A549 (cell line): Measurements from ENCODE around the gene LRRD1. TPM values are rescaled to one million over a fixed set of nuclear protein-coding genes. Genes with fewer than 3 reads are reported as not detected.
A peak's percentile ranks its signal among the peaks of the same experiment; 100 is the strongest.

Source experiments
- ATAC-seq, 2 experiments: fragments of 200-7000 bp in 1 of 2; fragments of >200 bp in 1 of 2; cut with Nextera tagmentation in 1 of 2; cut with Tn5 transposase in 1 of 2; 3 replicates each; pipeline versions ENCODE4 v1.8.0 to v1.9.1; 2018 to 2020; ENCODE audit warnings: mild to moderate bottlenecking in 1 of 2, moderate library complexity in 1 of 2
- CTCF ChIA-PET: fragments of 300-600 bp; sonication (Branson Sonifier 250); formaldehyde crosslinking; extraction: SDS; loops from one replicate; lab custom pipeline; 2021; ENCODE audit warnings: antibody characterized with exemption, inconsistent platforms; lab: Yijun Ruan, JAX
- POLR2A ChIA-PET: fragments of 350-600 bp; formaldehyde crosslinking; extraction: SDS; loops from one replicate; lab custom pipeline; 2021; ENCODE audit warnings: antibody characterized with exemption, inconsistent platforms; lab: Yijun Ruan, JAX
- DNase-seq, 2 experiments: peaks; one replicate each; pipeline versions ENCODE4 v3.0.0 to v3.0.0-alpha.2; 2011 to 2016; ENCODE audit warnings: low read depth in 1 of 2, low spot score in 1 of 2
- FAIRE-seq: peaks from 2 replicates; lab custom pipeline; 2011; peaks lifted over from hg19 to GRCh38; lab: Jason Lieb, UNC
- H3K27ac ChIP-seq, 2 experiments: fragments of >200 bp; sonication (Bioruptor Twin); formaldehyde crosslinking; 3 replicates each; pipeline ENCODE4 v1.5.1; 2016 to 2017
- H3K4me1 ChIP-seq: fragments of >200 bp; sonication (Bioruptor Twin); formaldehyde crosslinking; 3 replicates; pipeline ENCODE4 v1.6.1; 2016
- H3K4me2 ChIP-seq: fragments of >200 bp; sonication (Bioruptor Twin); formaldehyde crosslinking; 3 replicates; pipeline ENCODE4 v1.6.1; 2016
- H3K4me3 ChIP-seq: fragments of >200 bp; sonication (Bioruptor Twin); formaldehyde crosslinking; 3 replicates; pipeline ENCODE4 v1.5.1; 2016
- H3K9me3 ChIP-seq: fragments of >200 bp; sonication (Bioruptor Twin); formaldehyde crosslinking; 3 replicates; pipeline ENCODE4 v1.6.1; 2016
- BHLHE40 ChIP-seq: IDR thresholded peaks from 2 replicates; pipeline ENCODE4 v1.6.1; 2012; ENCODE audit warnings: low read depth, low read length, inconsistent platforms
- CEBPB ChIP-seq, 2 experiments: fragments of >200 bp in 1 of 2; sonication (Bioruptor Twin) in 1 of 2; formaldehyde crosslinking in 1 of 2; IDR thresholded peaks; 2 replicates each; pipeline ENCODE4 v1.6.1; 2012 to 2016
- CHD2 ChIP-seq: fragments of 150-350 bp; IDR thresholded peaks from 2 replicates; pipeline ENCODE4 v1.6.1; 2014; ENCODE audit warnings: low read length; ENCODE audit not compliant: partially characterized antibody
- EHF ChIP-seq: fragments of 250-450 bp; sonication (Bioruptor Pico); IDR thresholded peaks from 2 replicates; pipeline ENCODE4 v1.5.0; 2020; ENCODE audit warnings: mild to moderate bottlenecking
- EHMT2 ChIP-seq: fragments of 200-600 bp; sonication (generic); IDR thresholded peaks from 2 replicates; pipeline ENCODE4 v1.6.1; 2016; ENCODE audit warnings: antibody characterized with exemption, low read depth, mild to moderate bottlenecking, moderate library complexity
- EP300 ChIP-seq, 2 experiments: fragments of >200 bp; sonication (Bioruptor Twin); formaldehyde crosslinking; IDR thresholded peaks; 2 replicates in 1 of 2; 3 replicates in 1 of 2; pipeline ENCODE4 v1.6.1; 2016 to 2017
- ESRRA ChIP-seq: fragments of 150-350 bp; IDR thresholded peaks from 2 replicates; pipeline ENCODE4 v1.6.1; 2014; ENCODE audit warnings: mild to moderate bottlenecking, low read length, borderline replicate concordance
- HOXB13 ChIP-seq: fragments of 250-450 bp; sonication (Bioruptor Pico); IDR thresholded peaks from 2 replicates; pipeline ENCODE4 v1.5.0; 2020; ENCODE audit warnings: low read depth, mild to moderate bottlenecking, moderate library complexity
- JUNB ChIP-seq: fragments of >200 bp; sonication (Bioruptor Twin); formaldehyde crosslinking; IDR thresholded peaks from 2 replicates; pipeline ENCODE4 v1.6.1; 2016
- KDM1A ChIP-seq: fragments of 200-600 bp; sonication (generic); IDR thresholded peaks from 2 replicates; pipeline ENCODE4 v1.6.1; 2016; ENCODE audit warnings: low read depth, mild to moderate bottlenecking
- NR3C1 ChIP-seq: fragments of >200 bp; sonication (Bioruptor Twin); formaldehyde crosslinking; IDR thresholded peaks from 3 replicates; pipeline ENCODE4 v1.6.1; 2017
- POLR2A ChIP-seq: IDR thresholded peaks from 2 replicates; pipeline ENCODE4 v1.6.1; 2012; ENCODE audit warnings: mild to moderate bottlenecking, low read length
- RAD21 ChIP-seq, 2 experiments: fragments of >200 bp in 1 of 2; sonication (Bioruptor Twin) in 1 of 2; formaldehyde crosslinking in 1 of 2; IDR thresholded peaks in 1 of 2; conservative IDR thresholded peaks in 1 of 2; 2 replicates in 1 of 2; 3 replicates in 1 of 2; pipeline ENCODE4 v1.6.1; 2012 to 2018; ENCODE audit warnings: inconsistent platforms in 1 of 2
- RFX5 ChIP-seq: fragments of 450-650 bp; IDR thresholded peaks from 2 replicates; pipeline ENCODE4 v1.7.1; 2014; ENCODE audit warnings: antibody characterized with exemption, mild to moderate bottlenecking, moderate library complexity
- RNF2 ChIP-seq: fragments of 200-600 bp; sonication (generic); IDR thresholded peaks from 2 replicates; pipeline ENCODE4 v1.6.1; 2016; ENCODE audit warnings: low read depth, mild to moderate bottlenecking, antibody characterized with exemption, moderate library complexity, borderline replicate concordance
- SMC3 ChIP-seq: fragments of >200 bp; sonication (Bioruptor Twin); formaldehyde crosslinking; IDR thresholded peaks from 3 replicates; pipeline ENCODE4 v1.6.1; 2018; ENCODE audit warnings: inconsistent platforms
- SREBF2 ChIP-seq: fragments of 450-650 bp; IDR thresholded peaks from 2 replicates; pipeline ENCODE4 v1.6.1; 2014; ENCODE audit warnings: mild to moderate bottlenecking, moderate library complexity
- TP53 ChIP-seq: fragments of 250-450 bp; sonication (Bioruptor Pico); IDR thresholded peaks from 2 replicates; pipeline ENCODE4 v1.5.0; 2021; ENCODE audit warnings: mild to moderate bottlenecking, moderate library complexity
- ZC3H11A ChIP-seq: fragments of 450-650 bp; IDR thresholded peaks from 2 replicates; pipeline ENCODE4 v1.6.1; 2014; ENCODE audit warnings: antibody characterized with exemption, mild to moderate bottlenecking
- ZFP36 ChIP-seq: fragments of 450-650 bp; IDR thresholded peaks from 2 replicates; pipeline ENCODE4 v1.6.1; 2014; ENCODE audit warnings: borderline replicate concordance; ENCODE audit not compliant: partially characterized antibody
- ZNF302 ChIP-seq: fragments of 250-450 bp; sonication (Bioruptor Pico); IDR thresholded peaks from 2 replicates; pipeline ENCODE4 v1.9.0; 2021; ENCODE audit warnings: inconsistent platforms, mild to moderate bottlenecking, moderate library complexity
- WGBS: methylation state at CpG from one replicate; pipeline ENCODE4 v1.1.6; 2017; ENCODE audit errors: missing lambda C conversion rate; 5-methylcytosine and 5-hydroxymethylcytosine counted together
- polyA plus RNA-seq, 4 experiments: library from polyadenylated mRNA; depleted of rRNA in 3 of 4; stranded (reverse); fragments of >200 nt; fragmentation: RNase III in 1 of 4; extraction: RNeasy Plus Mini Kit Qiagen cat#74134 plus additional on column Dnase treatment in 1 of 4; gene quantifications; 2 replicates in 3 of 4; 3 replicates in 1 of 4; pipeline ENCODE4 v1.2.3, GENCODE V29; 2011 to 2017
- TF ChIP-seq, protein P1 (sequence below): IDR thresholded peaks from 2 replicates; pipeline ENCODE4 v1.6.1; 2012
- TF ChIP-seq, protein P2 (sequence below): fragments of 150-350 bp; IDR thresholded peaks from 2 replicates; pipeline ENCODE4 v1.6.1; 2014; ENCODE audit warnings: low read depth, mild to moderate bottlenecking, low read length
- TF ChIP-seq, protein P3 (sequence below): fragments of 250-450 bp; sonication (Bioruptor Pico); IDR thresholded peaks from 2 replicates; pipeline ENCODE4 v1.5.0; 2020; ENCODE audit warnings: low read depth, mild to moderate bottlenecking, moderate library complexity
- TF ChIP-seq, protein P4 (sequence below): fragments of >200 bp; sonication (Bioruptor Twin); formaldehyde crosslinking; IDR thresholded peaks from 2 replicates; pipeline ENCODE4 v1.6.1; 2016
- TF ChIP-seq, protein P5 (sequence below): fragments of >200 bp; sonication (Bioruptor Twin); formaldehyde crosslinking; IDR thresholded peaks from 3 replicates; pipeline ENCODE4 v1.6.1; 2016

The LRRD1 gene
- polyA plus RNA-seq, 2 of the 4 experiments (the other 2 are of a cell fraction) = not detected

DNA sequence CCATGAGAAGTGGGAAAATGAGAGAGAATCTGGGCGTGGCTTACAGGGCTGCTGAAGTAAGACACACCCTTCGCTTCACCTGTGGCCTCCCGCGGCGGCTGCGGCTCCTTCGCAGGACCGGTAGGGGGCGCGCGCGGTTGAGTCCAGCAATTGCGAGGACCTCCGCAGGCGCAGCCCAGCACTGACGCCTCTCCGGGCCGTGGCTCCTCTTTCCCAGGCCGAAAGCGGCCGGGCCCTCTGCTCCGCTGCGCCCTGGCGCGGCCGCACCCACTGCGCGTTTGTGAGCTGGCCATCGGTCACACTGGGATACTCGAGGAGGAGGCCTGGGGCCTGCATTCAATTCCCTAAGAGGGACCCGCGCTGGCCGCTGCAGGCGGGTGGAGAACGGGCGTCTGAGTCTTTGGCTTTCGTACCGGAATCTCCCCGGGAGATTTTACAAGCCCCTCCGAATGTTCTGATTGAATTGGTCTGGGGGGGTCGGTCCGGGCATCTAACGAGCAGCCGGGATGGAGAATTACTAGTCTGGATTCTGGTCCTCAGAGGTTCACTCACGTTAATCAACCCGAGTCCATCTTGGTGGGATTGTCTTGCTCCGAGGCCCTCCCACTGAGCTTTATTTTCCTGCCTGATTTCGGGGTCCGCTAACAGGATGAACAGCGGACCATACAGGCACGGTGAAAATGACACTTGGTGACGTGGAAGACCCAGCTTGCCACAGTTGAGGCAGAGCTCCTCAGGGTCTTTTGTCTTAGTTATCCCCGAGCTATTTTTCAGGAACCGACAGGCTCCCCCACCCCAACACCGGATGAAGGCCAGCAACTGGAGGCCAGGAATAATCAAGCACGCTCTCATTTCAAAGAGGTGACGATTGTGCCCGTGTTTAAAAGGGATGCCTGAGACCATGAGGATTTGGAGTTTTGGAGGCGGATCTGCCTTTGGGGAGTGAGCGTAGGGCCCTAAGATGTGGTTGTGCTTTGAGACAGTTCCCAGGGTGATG lies at the start of gene LRRD1 (continued):
- TF ChIP-seq CEBPB (IDR thresholded peaks at IDR 0.05) = no peak
- TF ChIP-seq, protein P1, sequence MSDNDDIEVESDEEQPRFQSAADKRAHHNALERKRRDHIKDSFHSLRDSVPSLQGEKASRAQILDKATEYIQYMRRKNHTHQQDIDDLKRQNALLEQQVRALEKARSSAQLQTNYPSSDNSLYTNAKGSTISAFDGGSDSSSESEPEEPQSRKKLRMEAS = peak; percentile 68
- TF ChIP-seq ZFP36 = no peak
- TF ChIP-seq SREBF2 = no peak
- no peak for TF ChIP-seq KDM1A
- TF ChIP-seq EP300 (IDR thresholded peaks at IDR 0.05) = no peak
- no peak for TF ChIP-seq BHLHE40
- TF ChIP-seq POLR2A = no peak

DNA sequence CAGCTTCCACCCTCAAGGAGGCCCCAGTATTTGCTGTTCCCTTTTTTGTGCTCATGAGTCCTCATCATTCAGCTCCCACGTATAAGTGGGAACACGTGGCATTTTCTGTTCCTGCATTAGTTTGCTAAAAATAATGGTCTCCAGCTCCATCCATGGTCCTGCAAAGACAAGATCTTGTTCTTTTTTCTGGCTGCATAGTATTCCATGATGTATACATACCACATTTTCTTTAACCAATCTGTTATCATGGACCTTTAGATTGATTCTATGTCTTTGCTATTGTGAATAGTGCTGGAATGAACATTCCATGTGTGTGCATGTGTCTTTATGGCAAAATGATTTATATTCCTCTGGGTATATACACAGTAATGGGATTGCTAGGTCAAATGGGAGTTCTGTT lies 49.8 kb upstream of the LRRD1 start:
- no peak overlapping the region for H3K4me2 ChIP-seq
- no peaks in the 10 kb centered on the region for H3K4me1 ChIP-seq
- ATAC-seq (no peak), DNase-seq (no peak), FAIRE-seq (no peak)
- no peak overlapping the region for H3K27ac ChIP-seq
- 93% methylated on average over 2 of the region's 2 CpGs for WGBS
- CTCF ChIA-PET = no interaction called here
- POLR2A ChIA-PET = no interaction called here
- H3K4me3 ChIP-seq = no peak overlapping the region
- TF ChIP-seq RFX5 (no peak), EHF (no peak), KDM1A (peak; percentile 47; the same call in 1 of the 2 replicates), SMC3 (no peak)
- H3K9me3 ChIP-seq = no peaks in the 10 kb centered on the region

DNA sequence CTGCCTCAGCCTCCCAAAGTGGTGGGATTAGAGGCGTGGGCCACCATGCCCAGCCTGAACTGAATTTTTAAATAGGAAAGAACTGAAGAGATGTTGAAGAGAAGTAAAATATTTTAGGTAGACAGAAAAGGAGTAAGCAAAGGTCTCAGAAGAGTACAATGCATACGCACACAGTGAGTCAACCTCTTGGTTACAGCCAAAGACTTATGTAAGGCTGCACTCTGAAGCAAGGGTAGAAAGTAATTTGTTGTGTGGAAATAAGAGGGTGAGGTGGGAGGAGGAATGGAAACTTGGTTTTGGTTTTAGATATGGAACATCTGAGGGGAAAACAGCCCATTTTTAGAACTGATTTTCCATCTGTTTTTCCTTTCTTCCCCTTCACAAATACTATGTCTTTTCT lies 49.2 kb upstream of the LRRD1 start:
- DNase-seq (no peak), FAIRE-seq (no peak)
- Histone ChIP-seq H3K4me1 (no peaks in the 10 kb centered on the region), H3K27ac (no peak overlapping the region), H3K4me3 (no peak overlapping the region)
- POLR2A ChIA-PET = no interaction called here
- WGBS = 94% methylated on average over 2 of the region's 2 CpGs
- TF ChIP-seq EHMT2 (no peak), RAD21 (conservative IDR thresholded peaks at IDR 0.05 in 1 of 2, IDR thresholded peaks at IDR 0.05 in 1 of 2) (no peak)
- TF ChIP-seq, all 56 proteins: peak for 0
- no peaks in the 10 kb centered on the region for H3K9me3 ChIP-seq
- CTCF ChIA-PET = no interaction called here
- no peak for ATAC-seq
- no peak overlapping the region for H3K4me2 ChIP-seq

DNA sequence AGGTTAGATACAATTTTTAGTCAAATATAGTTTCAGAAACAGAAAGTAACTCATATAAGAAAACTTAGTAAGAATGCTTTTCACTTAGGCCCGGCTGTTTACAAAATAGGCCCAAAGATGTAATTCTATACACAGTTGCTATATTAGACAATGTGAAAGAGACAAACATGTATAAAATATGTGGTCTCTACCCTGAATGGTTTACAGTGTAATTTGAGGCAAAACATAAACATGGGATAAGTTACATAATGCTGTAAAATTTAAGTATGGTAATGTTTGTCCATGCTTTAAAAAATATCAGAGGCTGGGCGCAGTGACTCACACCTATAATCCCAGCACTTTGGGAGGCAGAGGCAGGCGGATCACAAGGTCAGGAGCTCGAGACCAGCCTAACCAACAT lies 48.0 kb upstream of the LRRD1 start:
- no peak for ATAC-seq
- Histone ChIP-seq H3K4me3 (no peak overlapping the region), H3K9me3 (no peaks in the 10 kb centered on the region), H3K4me1 (no peaks in the 10 kb centered on the region), H3K4me2 (no peak overlapping the region), H3K27ac (no peak overlapping the region)
- POLR2A ChIA-PET = no interaction called here
- CTCF ChIA-PET = no interaction called here
- TF ChIP-seq, protein P2, sequence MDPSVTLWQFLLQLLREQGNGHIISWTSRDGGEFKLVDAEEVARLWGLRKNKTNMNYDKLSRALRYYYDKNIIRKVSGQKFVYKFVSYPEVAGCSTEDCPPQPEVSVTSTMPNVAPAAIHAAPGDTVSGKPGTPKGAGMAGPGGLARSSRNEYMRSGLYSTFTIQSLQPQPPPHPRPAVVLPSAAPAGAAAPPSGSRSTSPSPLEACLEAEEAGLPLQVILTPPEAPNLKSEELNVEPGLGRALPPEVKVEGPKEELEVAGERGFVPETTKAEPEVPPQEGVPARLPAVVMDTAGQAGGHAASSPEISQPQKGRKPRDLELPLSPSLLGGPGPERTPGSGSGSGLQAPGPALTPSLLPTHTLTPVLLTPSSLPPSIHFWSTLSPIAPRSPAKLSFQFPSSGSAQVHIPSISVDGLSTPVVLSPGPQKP = no peak
- TF ChIP-seq EHF = no peak
- no peak for TF ChIP-seq CHD2
- no peak for TF ChIP-seq JUNB
- TF ChIP-seq ZC3H11A = no peak
- TF ChIP-seq NR3C1 = no peak
- TF ChIP-seq, protein P3, sequence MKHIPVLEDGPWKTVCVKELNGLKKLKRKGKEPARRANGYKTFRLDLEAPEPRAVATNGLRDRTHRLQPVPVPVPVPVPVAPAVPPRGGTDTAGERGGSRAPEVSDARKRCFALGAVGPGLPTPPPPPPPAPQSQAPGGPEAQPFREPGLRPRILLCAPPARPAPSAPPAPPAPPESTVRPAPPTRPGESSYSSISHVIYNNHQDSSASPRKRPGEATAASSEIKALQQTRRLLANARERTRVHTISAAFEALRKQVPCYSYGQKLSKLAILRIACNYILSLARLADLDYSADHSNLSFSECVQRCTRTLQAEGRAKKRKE = no peak
- TF ChIP-seq, protein P4, sequence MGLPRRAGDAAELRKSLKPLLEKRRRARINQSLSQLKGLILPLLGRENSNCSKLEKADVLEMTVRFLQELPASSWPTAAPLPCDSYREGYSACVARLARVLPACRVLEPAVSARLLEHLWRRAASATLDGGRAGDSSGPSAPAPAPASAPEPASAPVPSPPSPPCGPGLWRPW = no peak
- TF ChIP-seq ESRRA = no peak
- TF ChIP-seq HOXB13 = no peak
- TF ChIP-seq RNF2 = no peak
- TF ChIP-seq ZNF302 (CRISPR knock-in tag) = no peak
- TF ChIP-seq, protein P5, sequence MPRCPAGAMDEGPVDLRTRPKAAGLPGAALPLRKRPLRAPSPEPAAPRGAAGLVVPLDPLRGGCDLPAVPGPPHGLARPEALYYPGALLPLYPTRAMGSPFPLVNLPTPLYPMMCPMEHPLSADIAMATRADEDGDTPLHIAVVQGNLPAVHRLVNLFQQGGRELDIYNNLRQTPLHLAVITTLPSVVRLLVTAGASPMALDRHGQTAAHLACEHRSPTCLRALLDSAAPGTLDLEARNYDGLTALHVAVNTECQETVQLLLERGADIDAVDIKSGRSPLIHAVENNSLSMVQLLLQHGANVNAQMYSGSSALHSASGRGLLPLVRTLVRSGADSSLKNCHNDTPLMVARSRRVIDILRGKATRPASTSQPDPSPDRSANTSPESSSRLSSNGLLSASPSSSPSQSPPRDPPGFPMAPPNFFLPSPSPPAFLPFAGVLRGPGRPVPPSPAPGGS = no peak
- TF ChIP-seq TP53 (CRISPR knock-in tag) = no peak
- no peak for TF ChIP-seq POLR2A
- WGBS = 81% methylated on average over 4 of the region's 4 CpGs
- FAIRE-seq = no peak
- DNase-seq = no peak
